Mucosa of descending colon (tissue), 3 donors: ENCODE data around the gene ZCWPW1. TPM values are rescaled to one million over a fixed set of nuclear protein-coding genes. Genes with fewer than 3 reads are reported as not detected.

Source experiments
- ATAC-seq: fragments of 200-7000 bp; cut with Tn5 transposase; one replicate; pipeline ENCODE4 v1.9.1; 2020; ENCODE audit warnings: mild to moderate bottlenecking, moderate library complexity
- DNase-seq, 3 donors: peaks; one replicate each; pipeline ENCODE4 v3.0.0-alpha.2; 2020
- H3K36me3 ChIP-seq: fragments of 200-600 bp; one replicate; pipeline ENCODE4 v1.8.0; 2021; ENCODE audit warnings: low read depth, mild to moderate bottlenecking
- H3K4me1 ChIP-seq: fragments of 200-600 bp; one replicate; pipeline ENCODE4 v1.8.0; 2021; ENCODE audit warnings: low read depth, mild to moderate bottlenecking
- H3K4me3 ChIP-seq: fragments of 200-600 bp; one replicate; pipeline ENCODE4 v1.8.0; 2021; ENCODE audit warnings: mild to moderate bottlenecking
- H3K9me3 ChIP-seq: fragments of 200-600 bp; one replicate; pipeline ENCODE4 v1.8.0; 2021; ENCODE audit warnings: mild to moderate bottlenecking
- CTCF ChIP-seq: fragments of 200-600 bp; IDR thresholded peaks from one replicate; pipeline ENCODE4 v1.8.0; 2022; ENCODE audit warnings: antibody characterized with exemption, mild to moderate bottlenecking
- intact Hi-C, 2 donors: fragments of 100-400 bp; cut with DNase I in 1 of 2; cut with micrococcal nuclease in 1 of 2; formaldehyde crosslinking; loops; one replicate each; pipeline versions ENCODE4 v1.11.0 to v1.11.1; 2022; cut with DNase I, micrococcal nuclease
- total RNA-seq, 3 donors: library from RNA; stranded (reverse); fragmentation: NEBNext Ultra II Directional in 2 of 3; extraction: Animal tissue kit (Norgen Biotek cat#: 25700) in 2 of 3; gene quantifications; one replicate each; pipeline versions ENCODE4 v1.2.1 to v1.2.4, GENCODE V29; 2021 to 2023
- donor health status: DM: no; HTN: no; CAD: no; lungs with moderate emphysema.
- donor health status: DM: no; HTN: no; CAD: no.
- donor health status: DM: no; HTN: yes; CAD: no.

The ZCWPW1 gene
- total RNA-seq, 3 donors from 2014 or later = 1.8 to 6.1 (median 2.3) TPM

DNA sequence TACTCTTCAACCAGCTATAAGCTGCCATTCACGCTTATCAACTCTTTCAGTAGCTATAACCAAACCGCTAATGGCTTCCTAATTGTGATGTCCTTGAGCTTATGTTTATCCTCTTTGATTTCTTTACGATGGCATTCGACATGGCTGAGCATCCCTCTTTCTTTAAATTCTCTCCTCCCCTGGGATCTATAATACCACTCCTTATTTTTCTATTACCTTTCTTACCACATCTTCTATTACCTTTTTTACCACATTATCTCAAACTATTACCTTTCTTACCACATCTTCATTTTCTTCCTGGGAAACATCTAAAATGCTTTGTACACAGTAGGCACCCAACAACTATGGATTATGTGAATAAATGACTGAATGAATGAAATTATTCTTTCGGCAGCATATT lies 13.1 kb downstream of the ZCWPW1 start:
- no peak for TF ChIP-seq CTCF
- no peak for DNase-seq
- Histone ChIP-seq H3K4me3 (no peak overlapping the region), H3K36me3 (no peaks in the 10 kb centered on the region), H3K4me1 (no peaks in the 10 kb centered on the region), H3K9me3 (no peaks in the 10 kb centered on the region)
- intact Hi-C loops = no loop called here
- no peak for ATAC-seq

GRCh38 chr7:100413889-100414288 lies 14.6 kb downstream of the ZCWPW1 start:
- ATAC-seq (no peak), DNase-seq (no peak)
- H3K4me3 ChIP-seq = no peak overlapping the region
- TF ChIP-seq CTCF = no peak
- H3K4me1 ChIP-seq = no peaks in the 10 kb centered on the region
- H3K9me3 ChIP-seq = no peaks in the 10 kb centered on the region
- intact Hi-C loops = no loop called here
- H3K36me3 ChIP-seq = no peaks in the 10 kb centered on the region

GRCh38 chr7:100413346-100413745 lies 15.2 kb downstream of the ZCWPW1 start:
- TF ChIP-seq CTCF = no peak
- intact Hi-C loops = no loop called here
- ATAC-seq (no peak), DNase-seq (no peak)
- H3K4me3 ChIP-seq = no peak overlapping the region
- H3K9me3 ChIP-seq = no peaks in the 10 kb centered on the region
- H3K4me1 ChIP-seq = no peaks in the 10 kb centered on the region
- no peaks in the 10 kb centered on the region for H3K36me3 ChIP-seq

DNA sequence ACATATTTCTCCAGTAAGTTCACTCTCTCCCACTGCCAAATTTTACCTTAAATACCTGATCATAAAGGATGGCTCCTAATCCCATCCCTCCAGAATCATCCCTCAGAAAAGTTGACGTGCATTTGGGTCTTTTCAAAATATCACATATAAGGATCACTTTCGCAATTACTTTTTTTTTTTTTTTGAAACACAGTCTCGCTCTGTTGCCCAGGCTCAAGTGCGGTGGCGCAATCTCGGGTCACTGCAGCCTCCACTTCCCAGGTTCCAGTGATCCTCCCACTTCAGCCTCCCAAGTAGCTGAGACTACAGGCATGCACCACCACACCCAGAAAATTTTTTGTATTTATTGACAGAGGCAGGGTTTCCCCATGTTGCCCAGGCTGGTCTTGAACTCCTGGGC lies 17.4 kb downstream of the ZCWPW1 start:
- no peak overlapping the region for H3K4me3 ChIP-seq
- DNase-seq (no peak), ATAC-seq (no peak)
- intact Hi-C loops = no loop called here
- no peaks in the 10 kb centered on the region for H3K36me3 ChIP-seq
- H3K9me3 ChIP-seq = no peaks in the 10 kb centered on the region
- H3K4me1 ChIP-seq = no peaks in the 10 kb centered on the region
- TF ChIP-seq CTCF = no peak

- ATAC-seq (peak; percentile 87), DNase-seq (peak in 1 of 3 donors; percentile 54)
- intact Hi-C loops = no loop called here
- Histone ChIP-seq H3K9me3 (no peaks in the 10 kb centered on the region), H3K4me3 (no peak overlapping the region), H3K36me3 (no peaks in the 10 kb centered on the region), H3K4me1 (no peaks in the 10 kb centered on the region)
- TF ChIP-seq CTCF = no peak
Observed at GRCh38 chr7:100407285-100408180, 21.0 kb downstream of the ZCWPW1 start.
